Stimulated activated CD4-positive, alpha-beta T cell treated with anti-CD3 and anti-CD28 coated beads, Interleukin-12 subunit alpha, Interleukin-12 subunit beta, amount 100 ng/mL, for 24 hours (primary cell): Measurements from ENCODE around the gene AIF1.
"Not testable (repeated sequence)": the region's sequence is repeated elsewhere in the genome, so short reads cannot be mapped to it uniquely, and the experiment has no call there.

ENCODE experiments used
- DNase-seq, 2 experiments: peaks; one replicate each; pipeline ENCODE4 v3.0.0-alpha.2; 2020; ENCODE audit warnings: low read depth in 2 of 2

The AIF1 gene

GRCh38 chr6:31580807-31581433 is 34.1 kb upstream of the AIF1 start:
- DNase-seq = peak; percentile 75 to 89

- no peak for DNase-seq
These were observed 33.4 kb upstream of the AIF1 start for GRCh38 chr6:31581434-31582229.

DNA sequence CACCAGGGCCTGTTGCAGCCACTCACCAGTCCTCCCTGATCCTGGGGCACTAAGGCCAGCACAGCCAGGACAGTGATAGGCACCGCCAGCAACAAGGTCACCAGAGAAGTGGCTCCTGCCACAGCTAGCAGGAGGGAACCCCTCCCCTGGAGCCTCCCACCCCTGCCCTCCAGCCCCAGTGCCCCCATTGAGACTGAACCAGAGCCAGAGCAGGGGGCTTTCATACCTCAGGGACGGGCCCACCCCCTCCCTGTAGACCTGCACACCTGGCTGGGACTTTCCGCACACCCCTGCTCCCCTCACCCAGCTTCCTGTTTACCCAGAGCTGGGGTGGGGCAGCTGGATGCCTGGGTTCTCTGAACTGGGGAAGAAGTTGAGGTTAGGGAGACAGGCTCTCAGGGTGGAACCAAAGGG is 32.8 kb upstream of the AIF1 start, which contains the start of gene LTB:
Gene LTB (minus strand): TSS at position 195 of the 414 bp plus-strand sequence. CDS start 7 bp downstream, at position 188.
- DNase-seq = no peak

DNA sequence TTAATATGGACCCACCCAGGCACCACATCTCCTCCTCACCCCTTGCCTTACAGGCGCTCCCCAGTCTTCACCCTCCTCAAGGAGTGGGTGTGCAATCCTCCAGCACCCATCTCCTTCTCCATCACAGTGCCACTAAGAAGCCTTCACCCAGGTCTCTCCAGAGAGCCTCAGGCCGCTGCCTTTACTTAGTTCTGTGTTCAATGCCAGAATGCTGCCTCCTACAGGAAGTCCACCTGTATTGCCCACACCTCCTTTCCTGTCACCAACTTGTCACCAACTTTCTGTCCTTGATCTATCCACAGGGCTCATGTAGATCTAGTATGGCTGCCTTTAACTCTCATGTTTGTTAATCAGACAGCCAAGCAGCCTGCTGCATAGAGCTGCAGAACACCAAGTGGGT is 29.5 kb upstream of the AIF1 start:
- DNase-seq = no peak

- no peak for DNase-seq
These were observed 29.0 kb upstream of the AIF1 start, which contains the start of gene LST1 for GRCh38 chr6:31586008-31586407. TSS of gene LST1 (plus strand) at chr6:31586277. CDS start at chr6:31587300, 1,023 bp downstream.

DNA sequence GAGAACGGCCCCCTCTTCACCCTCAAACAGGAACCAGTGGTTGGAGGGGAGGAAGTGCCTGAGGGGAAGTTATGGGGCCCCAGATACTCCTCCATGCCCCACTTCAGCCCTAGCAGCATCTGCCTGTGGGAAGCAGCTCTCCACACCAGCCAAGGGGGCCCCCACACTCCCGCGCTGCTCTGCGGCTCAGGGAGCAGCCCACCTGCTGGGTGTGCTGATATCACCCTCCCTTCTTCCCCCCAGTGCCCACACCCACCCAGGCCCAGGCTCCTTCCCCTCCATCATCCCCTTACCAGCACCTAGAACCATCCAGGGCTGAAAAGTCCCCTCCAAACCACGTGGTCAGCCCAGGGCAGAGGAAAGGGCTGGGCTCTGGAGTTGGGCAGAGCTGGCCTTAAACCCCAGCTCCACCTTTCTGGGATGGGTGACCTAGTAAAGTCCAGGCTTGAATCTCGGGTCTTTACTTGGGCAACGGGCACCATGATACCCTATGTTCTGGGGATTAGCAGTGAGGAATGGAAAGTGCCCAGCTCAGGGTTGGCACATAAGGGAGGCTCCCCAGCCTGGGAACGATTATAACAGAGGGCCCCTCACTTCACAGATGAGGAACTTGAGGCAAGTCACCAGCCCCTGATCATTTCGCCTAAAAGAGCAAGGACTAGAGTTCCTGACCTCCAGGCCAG is 28.3 kb upstream of the AIF1 start:
- DNase-seq = no peak

DNA sequence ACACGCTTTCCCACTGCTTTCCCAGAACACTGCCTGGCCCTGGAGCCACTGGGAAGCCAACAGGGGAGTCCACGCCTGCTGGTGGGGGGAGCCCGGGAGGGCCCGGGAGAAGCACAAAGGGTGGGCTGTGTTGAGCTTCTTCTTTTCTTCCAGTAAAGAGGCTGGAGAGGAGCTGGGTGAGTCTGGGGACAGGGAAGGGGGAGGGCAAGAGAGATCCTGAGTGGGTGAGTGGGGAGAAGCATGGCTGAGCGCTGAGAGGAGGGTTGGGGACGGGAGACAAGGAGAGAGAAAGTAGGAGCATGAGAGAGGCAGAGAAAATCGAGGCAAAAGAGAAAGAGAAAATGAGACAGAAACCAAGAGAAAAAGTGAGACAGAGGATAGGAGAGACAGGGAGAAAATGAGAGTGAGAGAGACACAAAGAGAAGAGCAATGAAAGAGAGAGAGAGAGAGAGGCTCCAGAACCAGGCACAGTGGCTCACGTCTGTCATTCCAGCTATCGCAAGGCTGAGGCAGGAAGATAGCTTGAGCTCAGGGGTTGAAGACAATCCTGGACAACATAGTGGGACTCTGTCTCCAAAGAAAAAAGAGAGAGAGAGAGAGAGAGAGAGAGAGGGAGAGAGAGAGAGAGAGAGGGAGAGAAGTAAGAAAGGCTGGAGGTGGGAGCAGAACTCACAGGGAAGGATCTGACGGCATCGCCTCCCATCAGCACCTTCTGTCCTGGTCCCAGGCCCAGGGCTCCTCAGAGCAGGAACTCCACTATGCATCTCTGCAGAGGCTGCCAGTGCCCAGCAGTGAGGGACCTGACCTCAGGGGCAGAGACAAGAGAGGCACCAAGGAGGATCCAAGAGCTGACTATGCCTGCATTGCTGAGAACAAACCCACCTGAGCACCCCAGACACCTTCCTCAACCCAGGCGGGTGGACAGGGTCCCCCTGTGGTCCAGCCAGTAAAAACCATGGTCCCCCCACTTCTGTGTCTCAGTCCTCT is 26.9 kb upstream of the AIF1 start:
- no peak for DNase-seq

GRCh38 chr6:31588871-31589650 is 26.0 kb upstream of the AIF1 start:
- no peak for DNase-seq

DNA sequence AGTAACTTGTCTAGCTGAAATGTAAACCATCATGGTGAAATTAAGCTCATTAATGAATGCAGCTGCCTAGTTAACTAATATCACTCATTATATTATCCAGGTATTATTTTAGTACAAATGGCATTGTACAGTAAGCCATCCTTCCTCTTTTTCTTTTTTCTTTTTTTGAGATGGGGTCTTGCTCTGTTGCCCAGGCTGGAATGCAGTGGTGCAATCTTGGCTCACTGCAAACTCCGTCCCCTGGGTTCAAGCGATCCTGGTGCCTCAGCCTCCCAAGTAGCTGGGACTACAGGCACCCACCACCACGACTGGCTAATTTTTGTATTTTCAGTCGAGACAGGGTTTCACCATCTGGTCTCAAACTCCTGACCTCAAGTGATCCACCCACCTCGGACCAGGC is 24.3 kb upstream of the AIF1 start:
- not testable (repeated sequence) for DNase-seq

- no peak for DNase-seq
These were observed 22.6 kb upstream of the AIF1 start for GRCh38 chr6:31592396-31592771.

GRCh38 chr6:31597006-31597405 is 18.0 kb upstream of the AIF1 start:
- DNase-seq = no peak

DNA sequence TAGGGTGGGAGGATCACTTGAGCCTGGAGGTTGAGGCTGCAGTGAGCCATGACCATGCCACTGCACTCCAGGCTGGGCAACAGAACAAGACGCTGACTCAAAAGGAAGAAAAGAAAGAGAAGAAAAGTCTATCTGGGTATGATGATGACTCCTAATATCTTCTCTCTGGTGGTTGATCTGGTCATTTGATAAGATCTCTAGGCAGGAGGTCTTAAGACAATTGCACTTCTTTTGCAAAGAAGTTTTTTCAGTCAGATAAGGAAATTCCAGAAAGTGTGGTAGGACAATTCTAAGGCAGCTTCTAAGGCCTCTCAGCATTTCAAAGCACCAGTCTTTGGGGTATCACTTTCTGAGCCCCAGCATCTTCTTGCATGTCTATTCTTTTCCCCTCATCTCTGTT is 7.7 kb upstream of the AIF1 start:
- no peak for DNase-seq

- no peak for DNase-seq
These were observed 5.3 kb upstream of the AIF1 start for GRCh38 chr6:31609519-31610406.

DNA sequence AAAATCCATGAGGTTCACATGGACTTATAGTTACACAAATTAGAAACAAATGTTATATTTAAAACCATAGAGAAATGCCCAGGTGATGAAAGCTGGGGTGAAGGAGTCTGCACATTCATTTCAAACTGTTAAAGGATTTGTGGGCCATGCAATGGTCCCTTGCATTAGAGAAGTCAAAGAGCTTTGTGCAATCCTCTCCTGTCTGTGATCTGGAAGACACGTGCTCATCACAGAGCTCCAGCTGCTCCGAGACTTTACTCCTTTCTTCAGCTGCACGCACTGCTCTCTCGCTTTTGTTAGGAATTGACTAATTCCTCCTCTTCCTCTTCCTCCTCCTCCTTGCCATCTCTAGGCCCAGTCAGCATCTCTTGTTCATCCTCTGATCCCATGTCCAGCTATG is 4.1 kb upstream of the AIF1 start:
- no peak for DNase-seq

DNA sequence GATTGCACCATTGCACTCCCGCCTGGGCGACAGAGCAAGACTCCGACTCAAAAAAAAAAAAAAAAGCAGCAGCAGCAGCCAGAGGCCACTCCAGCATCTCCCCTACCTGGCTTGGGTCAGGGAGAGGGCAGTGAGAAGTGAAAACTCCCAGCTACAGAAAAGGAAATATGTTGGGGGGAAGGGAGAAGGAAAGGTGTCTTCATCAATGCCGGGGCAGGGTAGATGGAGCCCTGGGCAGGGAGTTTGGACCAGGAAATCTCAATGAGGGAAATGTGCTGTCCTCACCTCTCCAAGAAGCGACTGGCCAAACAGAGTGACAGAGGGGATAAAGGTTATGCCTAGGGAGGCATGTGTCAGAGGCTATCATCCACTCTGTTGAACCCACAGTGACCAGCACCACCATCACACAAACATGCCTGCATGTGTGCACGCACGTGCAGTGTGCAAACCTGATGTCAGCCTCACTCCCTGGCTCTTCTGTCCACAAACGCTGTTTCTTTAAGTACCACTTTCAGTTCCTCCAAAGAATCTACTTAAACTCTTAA is 887 bp upstream of the AIF1 start:
- no peak for DNase-seq

- peak in 1 of 2 experiments; percentile 29 for DNase-seq
These were observed 714 bp downstream of the AIF1 start for GRCh38 chr6:31615748-31616147.

GRCh38 chr6:31617010-31617409 is 2.0 kb downstream of the AIF1 start:
- no peak for DNase-seq

DNA sequence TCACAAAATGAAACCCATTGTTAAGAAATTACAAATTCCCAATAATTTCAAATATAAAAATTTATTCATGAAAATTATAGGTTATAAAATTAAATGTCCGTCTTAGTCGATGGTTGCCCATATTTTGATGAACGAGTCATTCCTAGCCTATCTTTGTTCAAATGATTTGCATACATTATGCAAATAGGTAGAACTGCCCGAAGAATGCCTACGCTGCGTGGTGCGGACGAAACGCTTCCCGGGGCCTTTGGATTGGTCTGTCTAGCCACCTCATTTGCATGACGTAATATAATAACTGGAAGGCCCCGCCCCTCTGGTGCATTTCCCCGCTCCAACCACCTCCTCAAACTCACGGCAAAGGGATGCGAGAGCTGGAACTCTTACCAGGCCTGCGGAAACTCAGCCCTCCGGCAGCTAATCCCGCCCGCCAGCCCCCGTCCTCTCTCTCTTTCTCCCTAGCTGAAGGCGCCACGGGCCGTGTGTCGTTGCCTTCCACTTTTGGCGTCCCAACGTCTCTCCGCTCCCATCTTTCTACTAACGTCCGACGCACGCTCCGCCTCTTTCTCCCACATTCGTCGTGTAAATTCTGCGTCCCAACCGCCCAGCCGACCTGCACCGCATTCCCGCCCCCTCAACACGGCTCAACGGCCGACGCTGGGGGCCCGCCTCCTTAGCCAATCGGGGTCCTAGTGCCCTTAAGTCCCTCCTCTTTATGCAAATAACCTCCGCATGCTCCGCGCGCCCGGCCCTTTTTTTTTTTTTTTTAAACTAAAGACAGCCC is 5.0 kb downstream of the AIF1 start:
- DNase-seq = peak; percentile 92 to 95
